Trophoblast cell (in vitro differentiated cells and primary cell): ENCODE data around the gene RHNO1.
"Not testable (repeated sequence)": the region's sequence is repeated elsewhere in the genome, so short reads cannot be mapped to it uniquely, and the experiment has no call there.

Experiments used
- DNase-seq, 2 donors: peaks; one replicate each; pipeline ENCODE4 v3.0.0-alpha.2; 2016
- H2AFZ ChIP-seq: 2 replicates; pipeline ENCODE4 v1.6.1; 2013; ENCODE audit warnings: low read length, moderate library complexity, mild to moderate bottlenecking; ENCODE audit not compliant: insufficient read depth, poor library complexity
- H2AK5ac ChIP-seq: 2 replicates; pipeline ENCODE4 v1.6.1; 2013; ENCODE audit warnings: mild to moderate bottlenecking, low read length
- H2BK120ac ChIP-seq: 2 replicates; pipeline ENCODE4 v1.6.1; 2013; ENCODE audit warnings: low read length, mild to moderate bottlenecking, moderate library complexity; ENCODE audit not compliant: insufficient read depth, poor library complexity
- H2BK12ac ChIP-seq: 2 replicates; pipeline ENCODE4 v1.6.1; 2013; ENCODE audit warnings: mild to moderate bottlenecking, low read length, moderate library complexity
- H2BK5ac ChIP-seq: 2 replicates; pipeline ENCODE4 v1.6.1; 2013; ENCODE audit warnings: low read length, low read depth, moderate library complexity, mild to moderate bottlenecking; ENCODE audit not compliant: poor library complexity
- H3K14ac ChIP-seq: 2 replicates; pipeline ENCODE4 v1.6.1; 2013; ENCODE audit warnings: mild to moderate bottlenecking, low read length
- H3K18ac ChIP-seq: 2 replicates; pipeline ENCODE4 v1.6.1; 2013; ENCODE audit warnings: mild to moderate bottlenecking, low read length
- H3K23ac ChIP-seq: 2 replicates; pipeline ENCODE4 v1.6.1; 2013; ENCODE audit warnings: low read length
- H3K27ac ChIP-seq: 2 replicates; pipeline ENCODE4 v1.5.1; 2013; ENCODE audit warnings: low read depth, mild to moderate bottlenecking, inconsistent platforms, low read length, moderate library complexity
- H3K27me3 ChIP-seq: 2 replicates; pipeline ENCODE4 v1.6.1; 2013; ENCODE audit warnings: inconsistent platforms, mild to moderate bottlenecking, low read length, moderate library complexity; ENCODE audit not compliant: insufficient read depth
- H3K36me3 ChIP-seq, 2 experiments: 1 replicate in 1 of 2; 2 replicates in 1 of 2; pipeline ENCODE4 v1.6.1; 2013; ENCODE audit warnings: low read length in 2 of 2, mild to moderate bottlenecking in 2 of 2, moderate library complexity in 1 of 2; ENCODE audit not compliant: insufficient read depth in 2 of 2, control insufficient read depth in 1 of 2
- H3K4ac ChIP-seq: 2 replicates; pipeline ENCODE4 v1.6.1; 2013; ENCODE audit warnings: low read depth, mild to moderate bottlenecking, low read length, moderate library complexity
- H3K4me1 ChIP-seq, 2 experiments: 1 replicate in 1 of 2; 2 replicates in 1 of 2; pipeline ENCODE4 v1.6.1; 2013; ENCODE audit warnings: low read length in 2 of 2, mild to moderate bottlenecking in 2 of 2, moderate library complexity in 1 of 2; ENCODE audit not compliant: insufficient read depth in 2 of 2, control insufficient read depth in 1 of 2
- H3K4me2 ChIP-seq: 2 replicates; pipeline ENCODE4 v1.6.1; 2013; ENCODE audit warnings: inconsistent platforms, mild to moderate bottlenecking, low read length, moderate library complexity
- H3K4me3 ChIP-seq: 2 replicates; pipeline ENCODE4 v1.5.1; 2013; ENCODE audit warnings: mild to moderate bottlenecking, low read depth, low read length, inconsistent platforms
- H3K79me1 ChIP-seq: one replicate; pipeline ENCODE4 v1.6.1; 2013; ENCODE audit warnings: low read length
- H3K79me2 ChIP-seq: 2 replicates; pipeline ENCODE4 v1.6.1; 2013; ENCODE audit warnings: low read length, mild to moderate bottlenecking; ENCODE audit not compliant: control insufficient read depth, insufficient read depth, poor library complexity
- H3K9ac ChIP-seq: 2 replicates; pipeline ENCODE4 v1.6.1; 2013; ENCODE audit warnings: mild to moderate bottlenecking, low read length
- H3K9me3 ChIP-seq: 2 replicates; pipeline ENCODE4 v1.6.1; 2013; ENCODE audit warnings: low read depth, mild to moderate bottlenecking, control low read depth, inconsistent platforms, low read length; ENCODE audit not compliant: insufficient read depth
- H4K12ac ChIP-seq: 2 replicates; pipeline ENCODE4 v1.6.1; 2013; ENCODE audit warnings: low read depth, mild to moderate bottlenecking, low read length, moderate library complexity
- H4K8ac ChIP-seq: 2 replicates; pipeline ENCODE4 v1.6.1; 2013; ENCODE audit warnings: low read depth, mild to moderate bottlenecking, low read length, moderate library complexity
- H4K91ac ChIP-seq: one replicate; pipeline ENCODE4 v1.6.1; 2013; ENCODE audit warnings: low read depth, mild to moderate bottlenecking, low read length, moderate library complexity
- WGBS: extraction: QIAGEN DNeasy Blood & Tissue Kit; methylation state at CpG from one replicate; pipeline ENCODE4 v1.1.7; 2013; ENCODE audit warnings: missing lambda C conversion rate; ENCODE audit not compliant: insufficient read length, insufficient coverage; ENCODE audit errors: extremely low coverage; 5-methylcytosine and 5-hydroxymethylcytosine counted together

Gene RHNO1

DNA sequence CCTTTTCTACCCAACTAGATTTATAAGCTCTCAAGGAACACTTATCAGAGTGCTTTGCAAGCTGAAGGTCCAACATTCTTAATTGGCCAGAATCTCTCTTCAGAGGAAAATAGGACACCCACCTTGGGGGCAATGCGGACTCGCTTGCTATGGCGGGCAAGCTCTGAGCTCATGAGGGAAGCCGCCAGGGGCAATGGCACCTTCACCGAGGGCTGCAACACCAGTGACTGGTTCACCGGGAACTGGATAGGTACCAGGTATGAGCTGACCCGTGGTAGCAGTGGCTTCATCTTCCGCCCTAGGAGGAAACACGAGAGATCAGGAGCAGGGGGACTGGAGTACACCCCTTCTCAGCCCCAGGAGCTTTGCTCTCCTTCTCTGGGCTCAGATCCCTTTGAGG is 12.8 kb upstream of the RHNO1 start:
- Histone ChIP-seq H3K9me3 (no peaks in the 10 kb centered on the region), H4K12ac (no peak overlapping the region), H3K9ac (no peak overlapping the region), H2AFZ (no peak overlapping the region), H2BK120ac (no peak overlapping the region), H4K8ac (no peak overlapping the region), H4K91ac (no peak overlapping the region), H3K4me1 (no peaks in the 10 kb centered on the region), H3K4me2 (no peak overlapping the region), H2BK5ac (no peak overlapping the region), H3K27ac (no peak overlapping the region), H3K18ac (no peak overlapping the region), H3K79me2 (no peaks in the 10 kb centered on the region), H3K14ac (no peak overlapping the region), H3K4ac (no peak overlapping the region), H2AK5ac (no peak overlapping the region), H3K36me3 (peaks cover 50 to 59% of the 10 kb centered on the region in 2 experiments), H3K79me1 (no peaks in the 10 kb centered on the region), H3K23ac (no peak overlapping the region), H2BK12ac (no peak overlapping the region), H3K27me3 (no peaks in the 10 kb centered on the region), H3K4me3 (no peak overlapping the region)
- no CpG with 5 or more reads among the region's 9 CpGs for WGBS
- DNase-seq, result no peak

DNA sequence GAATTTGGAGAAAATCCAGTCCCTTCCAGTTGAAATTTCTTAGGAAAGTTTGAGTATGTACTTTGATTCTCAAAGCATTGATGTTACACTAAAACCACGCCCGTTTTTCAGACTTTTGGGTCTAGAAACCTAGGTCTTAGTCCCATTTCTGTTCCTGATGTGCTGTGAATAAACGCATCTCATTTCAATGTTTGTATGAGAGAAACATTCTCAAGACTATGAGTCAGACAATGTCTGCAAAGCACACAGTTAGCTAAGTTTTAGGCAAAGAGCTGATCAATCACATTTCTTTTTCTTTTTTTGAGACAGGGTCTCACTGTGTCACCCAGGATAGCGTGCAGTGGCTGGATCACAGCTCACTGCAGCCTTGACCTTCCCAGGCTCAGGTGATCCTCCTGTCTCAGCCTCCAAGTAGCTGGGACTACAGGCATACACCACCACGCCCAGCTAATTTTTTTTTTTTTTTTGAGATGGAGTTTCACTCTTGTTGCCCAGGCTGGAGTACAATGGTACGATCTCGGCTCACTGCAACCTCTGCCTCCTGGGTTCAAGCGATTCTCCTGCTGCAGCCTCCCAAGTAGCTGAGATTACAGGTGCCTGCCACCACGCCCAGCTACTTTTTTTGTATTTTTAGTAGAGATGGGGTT is 7.9 kb upstream of the RHNO1 start:
- not testable (repeated sequence) for H3K9ac ChIP-seq

DNA sequence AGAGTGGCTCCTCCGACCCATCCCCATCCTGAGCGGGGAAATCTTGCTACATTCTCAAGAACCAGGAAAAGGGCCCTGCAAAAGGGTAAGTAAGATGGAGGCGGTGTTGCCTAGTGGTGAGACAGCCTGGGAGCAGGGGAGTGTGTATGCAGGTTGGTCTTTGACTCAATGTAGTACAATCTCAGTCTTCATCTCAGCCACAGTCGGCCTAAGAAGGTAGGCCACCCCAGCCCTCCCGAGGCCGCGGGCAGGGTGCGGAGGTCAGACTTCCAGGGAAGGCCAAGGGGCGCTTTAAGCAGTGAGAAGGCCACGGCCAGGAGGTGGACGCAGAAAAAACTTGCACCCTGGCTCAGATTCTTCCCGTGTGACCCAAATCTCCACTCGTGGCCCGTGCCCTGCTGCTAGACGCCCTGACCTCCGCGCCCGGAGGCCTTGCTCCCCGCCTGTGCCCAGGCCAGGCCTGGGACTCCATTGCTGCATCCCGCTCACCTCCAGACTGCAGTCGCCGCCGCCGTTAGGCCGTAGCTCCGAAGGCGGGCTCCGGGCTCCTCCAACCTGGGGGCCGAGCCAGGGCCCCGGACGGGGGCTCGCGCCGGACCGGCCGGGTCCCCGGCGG is 484 bp upstream of the RHNO1 start:
- Histone ChIP-seq H4K91ac (peak overlapping the region; percentile 79), H3K4me2 (peak overlapping the region; percentile 94), H4K12ac (peak overlapping the region; percentile 1)

More for the DNA sequence above, 7.9 kb upstream of the RHNO1 start:
- not testable (repeated sequence) for H3K4ac ChIP-seq, H2BK120ac ChIP-seq, H2BK5ac ChIP-seq, DNase-seq, H3K79me1 ChIP-seq, H2AK5ac ChIP-seq, H3K14ac ChIP-seq, H4K91ac ChIP-seq, H3K27me3 ChIP-seq, H3K9me3 ChIP-seq, H4K12ac ChIP-seq, H2BK12ac ChIP-seq, H3K4me2 ChIP-seq, H3K79me2 ChIP-seq, H2AFZ ChIP-seq, H4K8ac ChIP-seq, H3K27ac ChIP-seq, H3K4me3 ChIP-seq, H3K4me1 ChIP-seq, H3K18ac ChIP-seq, H3K23ac ChIP-seq
- H3K36me3 ChIP-seq, result peaks cover 56 to 59% of the 10 kb centered on the region in 2 experiments
- no CpG with 5 or more reads among the region's 9 CpGs for WGBS

DNA sequence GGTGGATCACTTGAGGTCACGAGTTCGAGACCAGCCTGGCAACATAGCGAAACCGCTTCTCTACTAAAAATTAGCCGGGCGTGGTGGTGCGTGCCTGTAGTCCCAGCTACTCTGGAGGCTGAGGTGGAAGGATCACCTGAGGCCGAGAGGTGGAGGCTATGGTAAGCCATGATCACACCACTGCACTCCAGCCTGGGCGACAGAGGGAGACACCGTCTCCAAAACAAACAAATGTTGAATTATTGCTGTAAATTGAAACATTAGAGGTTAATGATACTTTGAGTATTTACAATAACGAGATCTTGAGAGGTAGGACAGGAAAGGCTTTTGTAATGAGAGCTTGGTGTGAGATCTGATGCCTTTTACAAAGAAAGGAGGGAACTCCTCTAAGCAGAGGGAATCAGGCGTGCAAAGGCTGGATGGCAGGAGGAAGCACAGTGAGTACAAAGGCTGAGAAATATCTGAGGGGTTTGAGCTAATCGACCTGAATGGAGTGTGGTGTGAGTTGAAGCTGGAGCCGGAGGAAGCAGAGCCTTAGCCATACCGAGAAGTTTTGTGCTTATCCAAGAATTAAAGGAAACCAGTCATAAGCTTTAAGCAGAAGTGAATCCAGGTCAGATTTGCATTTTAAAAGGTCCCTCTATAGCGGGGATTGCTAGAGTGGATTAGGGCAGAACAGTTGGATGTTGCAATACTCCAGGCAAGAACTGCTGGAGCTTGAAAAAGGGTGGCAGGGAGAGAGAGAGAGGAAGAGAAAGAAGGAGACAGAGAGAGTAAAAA is 1.1 kb downstream of the RHNO1 start:
- H3K4me1 ChIP-seq, result peaks cover 5 to 9% of the 10 kb centered on the region in 2 experiments
- no peak overlapping the region for H3K23ac ChIP-seq
- H3K9ac ChIP-seq, result no peak overlapping the region
- H4K91ac ChIP-seq, result peak overlapping the region; percentile 88
- peak overlapping the region; percentile 92 for H4K8ac ChIP-seq
- H3K79me1 ChIP-seq, result peaks cover 12% of the 10 kb centered on the region
- peak overlapping the region; percentile 84 for H2AK5ac ChIP-seq
- H3K36me3 ChIP-seq, result peaks cover 8 to 12% of the 10 kb centered on the region in 2 experiments
- no peaks in the 10 kb centered on the region for H3K27me3 ChIP-seq
- H3K9me3 ChIP-seq, result no peaks in the 10 kb centered on the region
- H3K18ac ChIP-seq, result peak overlapping the region; percentile 39
- no CpG with 5 or more reads among the region's 16 CpGs for WGBS
- no peak overlapping the region for H3K27ac ChIP-seq
- peak overlapping the region; percentile 93 for H3K14ac ChIP-seq
- H3K4ac ChIP-seq, result peak overlapping the region; percentile 95
- H2BK12ac ChIP-seq, result no peak overlapping the region
- H3K4me3 ChIP-seq, result peak overlapping the region; percentile 98
- H4K12ac ChIP-seq, result peak overlapping the region; percentile 90
- no peak overlapping the region for H2BK5ac ChIP-seq
- peaks cover 13% of the 10 kb centered on the region for H3K79me2 ChIP-seq
- H3K4me2 ChIP-seq, result peak overlapping the region; percentile 72
- H2BK120ac ChIP-seq, result no peak overlapping the region
- peak in 1 of 2 donors; percentile 18 for DNase-seq
- H2AFZ ChIP-seq, result no peak overlapping the region

More for the DNA sequence above, 484 bp upstream of the RHNO1 start:
- Histone ChIP-seq H2BK12ac (no peak overlapping the region), H3K4me1 (peaks cover 5 to 9% of the 10 kb centered on the region in 2 experiments), H4K8ac (peak overlapping the region; percentile 56), H2AK5ac (peak overlapping the region; percentile 49), H2BK5ac (peak overlapping the region; percentile 42), H3K14ac (peak overlapping the region; percentile 89), H3K79me1 (peaks cover 12% of the 10 kb centered on the region), H3K27ac (peak overlapping the region; percentile 31), H3K9me3 (no peaks in the 10 kb centered on the region), H2AFZ (peak overlapping the region; percentile 30), H3K18ac (peak overlapping the region; percentile 90), H3K23ac (no peak overlapping the region), H3K4ac (peak overlapping the region; percentile 93), H3K9ac (peak overlapping the region; percentile 77), H3K36me3 (peaks cover 18% of the 10 kb centered on the region in 2 experiments), H3K79me2 (peaks cover 13% of the 10 kb centered on the region), H2BK120ac (peak overlapping the region; percentile 67), H3K4me3 (peak overlapping the region; percentile 86), H3K27me3 (no peaks in the 10 kb centered on the region)
- WGBS, result no CpG with 5 or more reads among the region's 38 CpGs
- DNase-seq, result no peak
